ENCODE data around the gene SLC12A7. TPM values are rescaled to one million over a fixed set of nuclear protein-coding genes. Genes with fewer than 3 reads are reported as not detected.

The SLC12A7 gene
- total and polyA plus RNA-seq, 7 donors = 7.2 to 54.3 (median 16.8) TPM

DNA sequence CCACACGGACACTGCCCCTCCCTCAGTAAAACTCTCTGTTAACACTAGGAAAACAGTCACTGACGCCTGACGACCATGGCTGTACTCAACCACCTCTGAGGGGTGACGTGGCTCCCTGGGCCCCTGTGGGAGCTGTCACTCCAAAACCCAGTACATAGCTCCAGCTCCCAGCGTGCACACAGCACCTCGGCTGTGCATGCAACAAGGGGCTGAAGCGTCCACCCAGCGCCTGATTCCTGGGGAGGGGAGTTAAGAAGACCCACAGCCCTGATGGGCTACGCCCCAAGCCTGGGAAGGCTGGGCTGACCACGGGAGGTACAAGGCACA lies 36.3 kb downstream of the SLC12A7 start:
- Histone ChIP-seq H3K4me3 (no peak overlapping the region), H3K4me1 (no peaks in the 10 kb centered on the region), H3K36me3 (peaks cover 8 to 72% (median 47%) of the 10 kb centered on the region in 4 donors), H3K27me3 (no peaks in the 10 kb centered on the region), H3K9me3 (no peaks in the 10 kb centered on the region), H3K27ac (no peak overlapping the region)
- TF ChIP-seq, protein P1, sequence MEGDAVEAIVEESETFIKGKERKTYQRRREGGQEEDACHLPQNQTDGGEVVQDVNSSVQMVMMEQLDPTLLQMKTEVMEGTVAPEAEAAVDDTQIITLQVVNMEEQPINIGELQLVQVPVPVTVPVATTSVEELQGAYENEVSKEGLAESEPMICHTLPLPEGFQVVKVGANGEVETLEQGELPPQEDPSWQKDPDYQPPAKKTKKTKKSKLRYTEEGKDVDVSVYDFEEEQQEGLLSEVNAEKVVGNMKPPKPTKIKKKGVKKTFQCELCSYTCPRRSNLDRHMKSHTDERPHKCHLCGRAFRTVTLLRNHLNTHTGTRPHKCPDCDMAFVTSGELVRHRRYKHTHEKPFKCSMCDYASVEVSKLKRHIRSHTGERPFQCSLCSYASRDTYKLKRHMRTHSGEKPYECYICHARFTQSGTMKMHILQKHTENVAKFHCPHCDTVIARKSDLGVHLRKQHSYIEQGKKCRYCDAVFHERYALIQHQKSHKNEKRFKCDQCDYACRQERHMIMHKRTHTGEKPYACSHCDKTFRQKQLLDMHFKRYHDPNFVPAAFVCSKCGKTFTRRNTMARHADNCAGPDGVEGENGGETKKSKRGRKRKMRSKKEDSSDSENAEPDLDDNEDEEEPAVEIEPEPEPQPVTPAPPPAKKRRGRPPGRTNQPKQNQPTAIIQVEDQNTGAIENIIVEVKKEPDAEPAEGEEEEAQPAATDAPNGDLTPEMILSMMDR (IDR thresholded peaks at IDR 0.05) = no peak
- no peak for TF ChIP-seq EP300 (IDR thresholded peaks at IDR 0.05)
- TF ChIP-seq POLR2AphosphoS5 (IDR thresholded peaks at IDR 0.05) = no peak
- TF ChIP-seq POLR2A (IDR thresholded peaks at IDR 0.05) = no peak
- 90% methylated on average over 10 of the region's 10 CpGs for WGBS, 2 donors
- DNase-seq = no peak
- intact Hi-C loops (cut with DNase I) = no loop called here

DNA sequence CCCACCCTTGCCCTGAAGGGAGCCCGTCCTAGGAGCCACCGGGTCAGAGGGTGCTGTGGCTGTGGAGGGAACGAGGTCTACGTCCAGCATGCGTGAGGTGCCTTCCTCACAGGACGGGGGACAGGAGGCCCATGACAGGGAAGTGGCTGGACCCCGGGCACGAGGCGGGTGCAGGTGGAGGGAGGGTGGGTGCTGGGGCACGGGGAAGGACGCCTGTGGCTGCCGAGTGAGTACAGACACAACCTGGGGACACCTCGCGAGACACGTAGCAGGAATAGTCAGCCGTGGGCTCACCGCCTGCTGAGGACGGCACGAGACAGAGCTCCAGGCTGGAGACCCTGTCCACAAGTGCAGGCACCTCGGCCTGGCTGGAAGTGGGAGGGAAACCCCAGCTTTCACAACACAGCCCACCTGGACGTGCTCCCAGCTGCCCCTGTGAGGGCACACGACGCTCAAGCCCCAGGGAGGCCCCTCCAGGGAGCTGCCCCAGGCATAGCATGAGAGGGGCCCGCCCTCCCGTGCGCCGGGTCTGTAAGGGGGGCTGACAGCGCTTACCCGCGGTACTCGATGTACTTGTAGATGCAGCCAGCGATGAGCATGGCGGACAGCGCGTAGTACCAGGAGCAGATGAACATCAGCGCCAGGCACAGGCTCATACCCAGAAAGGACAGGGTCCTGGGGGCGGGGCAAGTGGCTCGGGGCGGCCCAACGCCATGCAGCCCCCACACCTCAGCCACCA lies 36.9 kb downstream of the SLC12A7 start:
- Histone ChIP-seq H3K9me3 (no peaks in the 10 kb centered on the region), H3K36me3 (peaks cover 8 to 68% (median 46%) of the 10 kb centered on the region in 4 donors), H3K27ac (no peak overlapping the region), H3K4me3 (no peak overlapping the region), H3K27me3 (no peaks in the 10 kb centered on the region), H3K4me1 (no peaks in the 10 kb centered on the region)
- intact Hi-C loops (cut with DNase I) = no loop called here
- 89 to 92% methylated on average over 40 of the region's 40 CpGs for WGBS, 2 donors
- DNase-seq = no peak
- TF ChIP-seq POLR2AphosphoS5 (IDR thresholded peaks at IDR 0.05) (no peak), POLR2A (IDR thresholded peaks at IDR 0.05) (no peak), EP300 (IDR thresholded peaks at IDR 0.05) (no peak)
- TF ChIP-seq, protein P1 (IDR thresholded peaks at IDR 0.05) = no peak

DNA sequence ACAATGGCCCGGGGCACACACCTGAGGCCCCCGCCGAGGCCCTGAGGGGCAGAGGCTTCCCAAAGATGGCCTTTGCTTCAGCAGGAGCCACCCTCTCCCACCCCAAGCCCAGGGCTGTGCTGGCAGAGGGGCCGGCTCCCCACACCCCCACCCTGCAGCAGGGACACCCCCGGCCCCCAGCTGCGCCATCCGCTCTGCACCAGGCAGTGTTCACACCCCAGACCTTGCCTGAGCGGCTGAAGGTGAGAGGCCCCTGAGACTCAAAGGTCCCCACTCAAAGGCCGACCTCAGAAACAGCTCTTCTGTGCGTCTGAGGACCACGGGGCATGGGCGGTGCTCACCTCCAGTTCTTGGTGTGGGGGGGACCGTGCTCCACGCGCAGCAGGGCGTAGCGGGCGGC lies 37.6 kb downstream of the SLC12A7 start:
- no peaks in the 10 kb centered on the region for H3K27me3 ChIP-seq
- peaks cover 9 to 67% (median 46%) of the 10 kb centered on the region in 4 donors for H3K36me3 ChIP-seq
- intact Hi-C loops (cut with DNase I) = no loop called here
- WGBS, 2 donors = 90 to 91% methylated on average over 18 of the region's 18 CpGs
- no peak overlapping the region for H3K27ac ChIP-seq
- H3K9me3 ChIP-seq = no peaks in the 10 kb centered on the region
- H3K4me1 ChIP-seq = no peaks in the 10 kb centered on the region
- TF ChIP-seq, protein P1 (IDR thresholded peaks at IDR 0.05) = no peak
- TF ChIP-seq EP300 (IDR thresholded peaks at IDR 0.05) (no peak), POLR2A (IDR thresholded peaks at IDR 0.05) (no peak), POLR2AphosphoS5 (IDR thresholded peaks at IDR 0.05) (no peak)
- no peak overlapping the region for H3K4me3 ChIP-seq
- DNase-seq = no peak

DNA sequence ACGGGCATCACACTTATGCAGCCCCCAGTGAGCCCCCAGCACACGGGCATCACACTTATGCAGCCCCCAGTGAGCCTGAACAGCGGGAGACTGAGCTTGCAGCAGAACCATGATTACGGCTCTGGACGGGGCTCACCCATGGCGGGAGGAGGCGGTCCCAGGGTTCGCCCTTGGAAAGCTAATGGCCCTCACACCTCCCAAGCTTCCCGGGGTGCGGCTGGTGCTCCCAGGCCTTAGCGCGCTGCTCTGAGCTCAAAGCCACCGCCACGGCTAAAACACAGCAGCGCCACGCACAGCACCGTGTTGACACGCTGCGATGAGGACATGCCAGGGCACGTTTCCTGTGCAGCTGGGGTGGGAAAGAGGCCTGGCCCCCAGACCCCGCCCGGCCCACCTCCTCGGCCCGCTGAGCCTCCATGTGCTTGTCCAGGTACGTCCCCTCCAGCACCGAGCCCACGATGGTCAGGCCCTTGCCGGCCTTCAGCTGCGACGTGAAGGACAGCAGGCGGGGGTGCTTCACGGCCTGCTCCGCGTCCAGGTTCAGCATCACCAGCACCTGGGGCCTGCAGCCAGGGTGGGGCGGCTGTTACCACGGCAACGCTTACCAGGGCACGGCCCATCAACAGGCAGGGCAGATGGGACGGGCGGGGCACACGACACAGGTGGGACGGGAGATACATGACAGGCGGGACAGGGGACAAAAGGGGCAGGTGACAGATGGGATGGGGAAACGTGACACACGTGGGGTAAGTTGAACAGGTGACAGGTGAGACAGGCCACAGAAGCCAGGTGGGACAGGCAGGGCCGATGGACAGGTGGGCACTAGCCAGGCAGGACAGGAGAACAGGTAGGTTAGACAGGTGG lies 38.4 kb downstream of the SLC12A7 start:
- 74 to 87% methylated on average over 46 of the region's 46 CpGs for WGBS, 2 donors
- Histone ChIP-seq H3K9me3 (no peaks in the 10 kb centered on the region), H3K36me3 (peaks cover 15 to 67% (median 40%) of the 10 kb centered on the region in 4 donors), H3K27ac (no peak overlapping the region), H3K27me3 (no peaks in the 10 kb centered on the region), H3K4me1 (no peaks in the 10 kb centered on the region), H3K4me3 (no peak overlapping the region)
- intact Hi-C loops (cut with DNase I) = no loop called here
- no peak for TF ChIP-seq POLR2AphosphoS5 (IDR thresholded peaks at IDR 0.05)
- no peak for TF ChIP-seq EP300 (IDR thresholded peaks at IDR 0.05)
- no peak for TF ChIP-seq POLR2A (IDR thresholded peaks at IDR 0.05)
- TF ChIP-seq, protein P1 (IDR thresholded peaks at IDR 0.05) = no peak
- DNase-seq = no peak

All from sigmoid colon (tissue), 7 donors.